ENCODE measurements around the gene DCTN5.

The DCTN5 gene

GRCh38 chr16:23651943-23652468 lies 10.7 kb downstream of the DCTN5 start:
- no peak for DNase-seq (ENCODE audit: low read depth in 1 of 2, low spot score in 1 of 2)

- DNase-seq (ENCODE audit: low read depth in 1 of 2, low spot score in 1 of 2): no peak
Measured at GRCh38 chr16:23663918-23664317, 22.7 kb downstream of the DCTN5 start.

GRCh38 chr16:23666571-23667354 lies 25.5 kb downstream of the DCTN5 start:
- DNase-seq (ENCODE audit: low read depth in 1 of 2, low spot score in 1 of 2): no peak

GRCh38 chr16:23667355-23667659 lies 26.0 kb downstream of the DCTN5 start:
- DNase-seq (ENCODE audit: low read depth in 1 of 2, low spot score in 1 of 2): no peak

GRCh38 chr16:23668225-23668624 lies 27.0 kb downstream of the DCTN5 start:
- no peak for DNase-seq (ENCODE audit: low read depth in 1 of 2, low spot score in 1 of 2)

GRCh38 chr16:23668873-23669272 lies 27.6 kb downstream of the DCTN5 start:
- no peak for DNase-seq (ENCODE audit: low read depth in 1 of 2, low spot score in 1 of 2)

GRCh38 chr16:23670137-23670776 lies 29.0 kb downstream of the DCTN5 start:
- peak in 1 of 2 donors; percentile 39 for DNase-seq (ENCODE audit: low read depth in 1 of 2, low spot score in 1 of 2)

- DNase-seq (ENCODE audit: low read depth in 1 of 2, low spot score in 1 of 2): no peak
Measured at GRCh38 chr16:23673971-23674614, 32.8 kb downstream of the DCTN5 start.

- no peak for DNase-seq (ENCODE audit: low read depth in 1 of 2, low spot score in 1 of 2)
Measured at GRCh38 chr16:23676924-23677480, 35.7 kb downstream of the DCTN5 start.

- peak; percentile 53 to 68 for DNase-seq (ENCODE audit: low read depth in 1 of 2, low spot score in 1 of 2)
Measured at GRCh38 chr16:23678430-23679273, 37.4 kb downstream of the DCTN5 start, which contains the start of gene PLK1. PLK1 (plus strand) TSS chr16:23678889; CDS start chr16:23678933, 44 bp downstream.

- no peak for DNase-seq (ENCODE audit: low read depth in 1 of 2, low spot score in 1 of 2)
Measured at GRCh38 chr16:23679274-23679985, 38.2 kb downstream of the DCTN5 start.

GRCh38 chr16:23679986-23680336 lies 38.7 kb downstream of the DCTN5 start:
- no peak for DNase-seq (ENCODE audit: low read depth in 1 of 2, low spot score in 1 of 2)

- DNase-seq (ENCODE audit: low read depth in 1 of 2, low spot score in 1 of 2): no peak
Measured at GRCh38 chr16:23682181-23682580, 40.9 kb downstream of the DCTN5 start.

GRCh38 chr16:23683487-23683886 lies 42.2 kb downstream of the DCTN5 start:
- no peak for DNase-seq (ENCODE audit: low read depth in 1 of 2, low spot score in 1 of 2)

GRCh38 chr16:23687034-23687808 lies 46.0 kb downstream of the DCTN5 start:
- DNase-seq (ENCODE audit: low read depth in 1 of 2, low spot score in 1 of 2): no peak

- no peak for DNase-seq (ENCODE audit: low read depth in 1 of 2, low spot score in 1 of 2)
Measured at GRCh38 chr16:23689442-23690187, 48.3 kb downstream of the DCTN5 start.

- DNase-seq (ENCODE audit: low read depth in 1 of 2, low spot score in 1 of 2): no peak
Measured at GRCh38 chr16:23690771-23691482, 49.7 kb downstream of the DCTN5 start.

All from activated CD4-positive, alpha-beta T cell treated with anti-CD3 and anti-CD28 coated beads, Interleukin-2, amount 50 U/mL, for 24 hours (primary cell).